Measurements from ENCODE around the gene TBC1D9B. TPM values are rescaled to one million over a fixed set of nuclear protein-coding genes. Genes with fewer than 3 reads are reported as not detected.
"Not testable (repeated sequence)": the region's sequence is repeated elsewhere in the genome, so short reads cannot be mapped to it uniquely, and the experiment has no call there.

Gene TBC1D9B
- total RNA-seq, 6 experiments from 2014 or later: 58.7 to 81.9 (median 69.5) TPM

DNA sequence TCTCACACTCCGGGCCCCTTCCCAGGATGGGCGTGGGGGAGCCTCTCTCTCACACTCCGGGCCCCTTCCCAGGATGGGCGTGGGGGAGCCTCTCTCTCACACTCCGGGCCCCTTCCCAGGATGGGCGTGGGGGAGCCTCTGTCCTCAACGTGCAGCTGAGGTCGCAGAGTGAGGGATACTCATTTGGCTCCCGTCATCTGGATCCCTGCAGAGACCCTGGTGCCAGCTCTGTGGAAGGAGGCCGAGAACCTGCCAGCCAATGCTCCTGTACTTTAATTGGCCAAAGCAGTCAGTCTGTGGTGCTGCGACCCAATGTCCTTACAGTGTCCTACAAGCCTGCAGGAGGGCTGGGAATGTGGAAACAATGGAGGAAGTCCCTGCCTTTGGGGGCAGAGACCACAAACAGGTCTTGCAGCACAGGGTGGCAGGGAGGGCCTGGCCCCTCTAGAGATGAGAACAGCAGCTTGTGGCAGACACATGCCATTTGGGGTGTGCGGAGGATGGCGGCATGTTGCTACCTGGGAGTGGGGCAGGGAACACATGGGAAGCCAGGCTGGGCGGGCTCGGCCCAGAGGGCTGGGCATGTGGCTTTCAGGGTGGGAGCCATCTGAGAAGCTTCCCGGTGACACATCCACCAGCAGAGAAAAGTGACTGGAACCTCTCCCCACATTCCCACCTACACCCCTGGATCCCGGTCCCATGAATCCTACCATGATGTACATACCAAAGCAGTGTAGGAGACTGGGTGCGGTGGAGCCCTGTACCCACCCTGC lies 35.5 kb downstream of the TBC1D9B start:
- intact Hi-C loops (cut with DNase I): no loop called here
- Histone ChIP-seq H3K4me3 (no peak overlapping the region), H3K9me3 (no peaks in the 10 kb centered on the region), H3K36me3 (peaks cover 0 to 58% (median 16%) of the 10 kb centered on the region in 4 donors), H3K27ac (no peak overlapping the region), H3K4me1 (no peaks in the 10 kb centered on the region), H3K27me3 (no peaks in the 10 kb centered on the region)
- ATAC-seq (no peak), DNase-seq (no peak)
- TF ChIP-seq, protein P1, sequence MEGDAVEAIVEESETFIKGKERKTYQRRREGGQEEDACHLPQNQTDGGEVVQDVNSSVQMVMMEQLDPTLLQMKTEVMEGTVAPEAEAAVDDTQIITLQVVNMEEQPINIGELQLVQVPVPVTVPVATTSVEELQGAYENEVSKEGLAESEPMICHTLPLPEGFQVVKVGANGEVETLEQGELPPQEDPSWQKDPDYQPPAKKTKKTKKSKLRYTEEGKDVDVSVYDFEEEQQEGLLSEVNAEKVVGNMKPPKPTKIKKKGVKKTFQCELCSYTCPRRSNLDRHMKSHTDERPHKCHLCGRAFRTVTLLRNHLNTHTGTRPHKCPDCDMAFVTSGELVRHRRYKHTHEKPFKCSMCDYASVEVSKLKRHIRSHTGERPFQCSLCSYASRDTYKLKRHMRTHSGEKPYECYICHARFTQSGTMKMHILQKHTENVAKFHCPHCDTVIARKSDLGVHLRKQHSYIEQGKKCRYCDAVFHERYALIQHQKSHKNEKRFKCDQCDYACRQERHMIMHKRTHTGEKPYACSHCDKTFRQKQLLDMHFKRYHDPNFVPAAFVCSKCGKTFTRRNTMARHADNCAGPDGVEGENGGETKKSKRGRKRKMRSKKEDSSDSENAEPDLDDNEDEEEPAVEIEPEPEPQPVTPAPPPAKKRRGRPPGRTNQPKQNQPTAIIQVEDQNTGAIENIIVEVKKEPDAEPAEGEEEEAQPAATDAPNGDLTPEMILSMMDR (IDR thresholded peaks at IDR 0.05): no peak
- TF ChIP-seq POLR2A (IDR thresholded peaks at IDR 0.05): no peak
- 90% methylated on average over 2 of the region's 18 CpGs for WGBS (ENCODE audit: insufficient coverage, low coverage, low lambda C conversion rate, missing lambda C conversion rate)

DNA sequence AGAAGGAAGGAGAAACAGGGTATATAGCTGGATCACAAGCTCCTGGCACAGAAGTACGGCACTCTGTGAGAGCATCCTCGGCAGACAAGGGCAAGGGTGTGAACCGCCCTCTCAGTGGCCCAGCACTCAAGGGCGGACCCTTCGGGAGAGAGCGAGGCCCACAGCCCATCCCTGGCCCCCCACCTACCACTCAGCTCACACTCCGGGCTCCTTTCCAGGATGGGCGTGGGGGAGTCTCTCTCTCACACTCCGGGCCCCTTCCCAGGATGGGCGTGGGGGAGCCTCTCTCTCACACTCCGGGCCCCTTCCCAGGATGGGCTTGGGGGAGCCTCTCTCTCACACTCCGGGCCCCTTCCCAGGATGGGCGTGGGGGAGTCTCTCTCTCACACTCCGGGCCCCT lies 36.2 kb downstream of the TBC1D9B start:
- DNase-seq; H3K4me1 ChIP-seq; H3K9me3 ChIP-seq; intact Hi-C loops (cut with DNase I); ATAC-seq; H3K27ac ChIP-seq; H3K4me3 ChIP-seq; H3K27me3 ChIP-seq: not testable (repeated sequence)
- H3K36me3 ChIP-seq: peaks cover 0 to 59% (median 15%) of the 10 kb centered on the region in 4 donors
- WGBS (ENCODE audit: insufficient coverage, low coverage, low lambda C conversion rate, missing lambda C conversion rate): no CpG with 5 or more reads among the region's 14 CpGs

DNA sequence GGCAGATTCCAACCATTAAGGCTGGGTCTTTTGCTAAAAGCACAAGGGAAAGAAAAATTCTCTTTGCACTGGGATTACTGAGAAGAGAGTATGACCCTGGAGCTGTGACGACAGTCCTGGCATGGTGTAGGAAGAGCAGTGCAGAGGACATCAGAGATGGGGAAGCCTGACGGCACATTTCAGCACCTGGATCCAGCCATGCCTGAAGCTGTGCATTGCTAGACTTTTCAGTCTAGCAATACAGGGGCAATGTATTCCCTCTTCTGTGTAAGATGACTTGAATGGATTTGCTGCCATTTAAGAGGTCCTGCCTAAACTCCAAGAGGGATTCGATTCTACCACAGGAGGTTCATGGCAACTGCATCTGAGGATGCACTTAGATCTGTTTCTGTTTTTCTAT lies 36.7 kb downstream of the TBC1D9B start:
- no peaks in the 10 kb centered on the region for H3K27me3 ChIP-seq
- no peak for ATAC-seq
- WGBS (ENCODE audit: insufficient coverage, low coverage, low lambda C conversion rate, missing lambda C conversion rate): 92% methylated on average over 3 of the region's 3 CpGs
- H3K27ac ChIP-seq: no peak overlapping the region
- no peak overlapping the region for H3K4me3 ChIP-seq
- TF ChIP-seq, protein P1 (IDR thresholded peaks at IDR 0.05): no peak
- no peak for TF ChIP-seq POLR2A (IDR thresholded peaks at IDR 0.05)
- peaks cover 0 to 58% (median 12%) of the 10 kb centered on the region in 4 donors for H3K36me3 ChIP-seq
- H3K4me1 ChIP-seq: no peaks in the 10 kb centered on the region
- no peak for DNase-seq
- H3K9me3 ChIP-seq: no peaks in the 10 kb centered on the region
- intact Hi-C loops (cut with DNase I): no loop called here

DNA sequence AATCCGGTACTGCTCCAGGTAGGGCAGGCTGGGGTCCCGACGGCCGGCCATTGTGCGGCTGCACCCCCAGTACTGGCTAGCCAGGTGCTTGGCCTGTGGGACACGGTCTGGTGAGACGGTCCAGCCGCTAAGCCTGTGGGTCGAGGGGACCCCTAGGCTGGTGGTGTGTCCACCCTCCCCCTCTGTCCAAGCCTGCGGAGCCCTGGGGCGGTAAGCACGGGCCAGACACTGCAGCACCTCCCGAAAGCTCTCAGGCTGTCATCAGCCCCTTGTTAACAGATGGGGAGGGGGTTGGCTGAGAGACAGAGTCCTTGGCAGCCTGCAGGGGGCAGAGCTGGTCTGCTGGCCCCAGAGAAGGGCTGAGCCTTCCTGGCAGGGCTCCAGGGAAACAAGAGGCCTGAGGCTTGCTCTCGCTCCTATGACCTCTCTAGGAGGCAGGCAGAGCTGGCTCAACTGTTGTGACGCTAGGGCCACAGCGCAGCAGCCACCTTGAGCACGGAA lies 37.2 kb downstream of the TBC1D9B start:
- no peak overlapping the region for H3K27ac ChIP-seq
- H3K9me3 ChIP-seq: no peaks in the 10 kb centered on the region
- ATAC-seq (peak; percentile 24 to 58 (median 52)), DNase-seq (peak in 1 of 3 donors; percentile 58)
- no peak for TF ChIP-seq POLR2A (IDR thresholded peaks at IDR 0.05)
- TF ChIP-seq, protein P1 (IDR thresholded peaks at IDR 0.05): peak in 3 of 4 donors; percentile 5 to 37 (median 29)
- intact Hi-C loops (cut with DNase I): no loop called here
- no peaks in the 10 kb centered on the region for H3K27me3 ChIP-seq
- WGBS (ENCODE audit: insufficient coverage, low coverage, low lambda C conversion rate, missing lambda C conversion rate): 83% methylated on average over 2 of the region's 17 CpGs
- H3K4me3 ChIP-seq: no peak overlapping the region
- H3K4me1 ChIP-seq: no peaks in the 10 kb centered on the region
- H3K36me3 ChIP-seq: peaks cover 0 to 54% (median 11%) of the 10 kb centered on the region in 4 donors

DNA sequence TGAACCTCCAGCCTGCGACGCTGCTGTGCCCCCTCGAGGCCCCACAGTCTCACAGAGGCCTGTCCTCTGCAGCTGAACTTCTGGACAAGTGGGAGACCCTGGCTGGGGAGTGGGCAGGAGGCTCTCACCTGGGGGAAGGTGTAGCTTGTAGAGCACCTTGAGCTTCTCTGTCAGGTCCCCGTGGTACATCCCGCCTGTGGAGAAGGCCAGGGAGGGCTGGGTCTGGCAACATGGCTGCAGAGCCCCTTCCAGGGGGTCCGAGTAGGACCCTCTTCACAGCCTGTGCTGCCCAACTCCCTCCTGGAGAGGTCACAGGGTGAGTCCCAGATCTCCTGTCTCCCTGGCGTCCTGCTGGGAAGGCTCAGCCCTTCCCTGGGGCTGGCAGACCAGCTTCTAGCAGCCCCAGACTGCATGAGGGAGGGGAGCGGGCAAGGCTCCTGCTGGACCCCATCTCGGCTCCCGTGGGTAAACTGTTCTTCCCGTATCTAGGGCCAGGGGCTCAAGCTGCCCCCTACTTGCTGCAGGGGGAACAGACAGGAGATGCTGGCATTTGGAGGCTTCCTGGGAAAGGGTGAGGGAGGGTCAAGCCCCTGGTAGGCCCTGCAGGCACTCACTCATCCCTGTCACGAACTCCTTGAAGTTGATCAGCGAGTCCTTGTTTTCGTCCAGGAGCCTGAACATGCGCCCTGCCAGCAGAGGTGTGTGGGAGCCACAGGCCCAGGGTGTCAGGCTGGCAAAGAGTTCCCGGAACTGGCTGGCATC lies 37.9 kb downstream of the TBC1D9B start:
- Histone ChIP-seq H3K27me3 (no peaks in the 10 kb centered on the region), H3K36me3 (peaks cover 0 to 48% (median 12%) of the 10 kb centered on the region in 4 donors), H3K27ac (no peak overlapping the region), H3K4me3 (no peak overlapping the region), H3K4me1 (no peaks in the 10 kb centered on the region), H3K9me3 (no peaks in the 10 kb centered on the region)
- ATAC-seq (no peak), DNase-seq (no peak)
- TF ChIP-seq, protein P1 (IDR thresholded peaks at IDR 0.05): no peak
- intact Hi-C loops (cut with DNase I): no loop called here
- WGBS (ENCODE audit: insufficient coverage, low coverage, low lambda C conversion rate, missing lambda C conversion rate): 100% methylated on average over 3 of the region's 16 CpGs
